Neural progenitor cell (in vitro differentiated cells): ENCODE data around the gene MTG2. TPM values are rescaled to one million over a fixed set of nuclear protein-coding genes. Genes with fewer than 3 reads are reported as not detected.

Source experiments
- DNase-seq: peaks from one replicate; pipeline ENCODE4 v3.0.0-alpha.2; 2016; ENCODE audit warnings: low spot score
- H2AFZ ChIP-seq: fragments of 200-600 bp; sonication (generic); replicated peaks from 2 replicates; pipeline ENCODE4 v1.6.1; 2016; ENCODE audit warnings: antibody characterized with exemption
- H3F3A ChIP-seq: fragments of 200-600 bp; sonication (generic); 2 replicates; pipeline ENCODE4 v1.6.1; 2016; ENCODE audit warnings: antibody characterized with exemption, low read depth
- H3K27ac ChIP-seq: fragments of 200-600 bp; sonication (generic); 2 replicates; pipeline ENCODE4 v1.5.1; 2016; ENCODE audit warnings: mild to moderate bottlenecking
- H3K27me3 ChIP-seq: fragments of 200-600 bp; sonication (generic); 2 replicates; pipeline ENCODE4 v1.6.1; 2016; ENCODE audit warnings: mild to moderate bottlenecking, moderate library complexity
- H3K36me3 ChIP-seq: fragments of 200-600 bp; sonication (generic); 2 replicates; pipeline ENCODE4 v1.5.1; 2016
- H3K4me1 ChIP-seq: fragments of 200-600 bp; sonication (generic); 2 replicates; pipeline ENCODE4 v1.6.1; 2016; ENCODE audit warnings: mixed run types
- H3K4me2 ChIP-seq: fragments of 200-600 bp; sonication (generic); 2 replicates; pipeline ENCODE4 v1.6.1; 2016
- H3K4me3 ChIP-seq: fragments of 200-600 bp; sonication (generic); 2 replicates; pipeline ENCODE4 v1.5.1; 2016
- H3K79me2 ChIP-seq: fragments of 200-600 bp; sonication (generic); 2 replicates; pipeline ENCODE4 v1.6.1; 2016; ENCODE audit warnings: low read depth
- H3K9ac ChIP-seq: fragments of 200-600 bp; sonication (generic); 2 replicates; pipeline ENCODE4 v1.6.1; 2016
- H3K9me3 ChIP-seq: fragments of 200-600 bp; sonication (generic); 2 replicates; pipeline ENCODE4 v1.5.1; 2016; ENCODE audit warnings: low read depth
- H4K20me1 ChIP-seq: fragments of 200-600 bp; sonication (generic); 2 replicates; pipeline ENCODE4 v1.6.1; 2016; ENCODE audit warnings: low read depth
- H3K27ac Mint-ChIP-seq: 3 replicates; pipeline ENCODE4 v1.8.0; 2021; ENCODE audit warnings: mixed read lengths
- H3K27me3 Mint-ChIP-seq: 2 replicates; pipeline ENCODE4 v1.8.0; 2022; ENCODE audit warnings: low read depth, mild to moderate bottlenecking, inconsistent platforms, moderate library complexity, mixed read lengths; ENCODE audit not compliant: insufficient read depth
- H3K36me3 Mint-ChIP-seq: 3 replicates; pipeline ENCODE4 v1.8.0; 2021; ENCODE audit warnings: mixed read lengths
- H3K4me1 Mint-ChIP-seq: 3 replicates; pipeline ENCODE4 v1.8.0; 2021; ENCODE audit warnings: mixed read lengths
- H3K4me3 Mint-ChIP-seq: 3 replicates; pipeline ENCODE4 v1.8.0; 2021; ENCODE audit warnings: mild to moderate bottlenecking, moderate library complexity, mixed read lengths
- H3K9me3 Mint-ChIP-seq: 3 replicates; pipeline ENCODE4 v1.8.0; 2020; ENCODE audit warnings: mixed read lengths
- CTCF ChIP-seq: fragments of 200-600 bp; sonication (generic); IDR thresholded peaks from 2 replicates; pipeline ENCODE4 v1.5.1; 2017; ENCODE audit warnings: antibody characterized with exemption, mild to moderate bottlenecking
- EZH2 ChIP-seq: fragments of 200-600 bp; sonication (generic); IDR thresholded peaks from 2 replicates; pipeline ENCODE4 v1.6.1; 2017; ENCODE audit warnings: antibody characterized with exemption, mild to moderate bottlenecking, moderate library complexity
- EZH2phosphoT487 ChIP-seq: fragments of 200-600 bp; sonication (generic); IDR thresholded peaks from 2 replicates; pipeline ENCODE4 v1.6.1; 2017; ENCODE audit warnings: antibody characterized with exemption
- total RNA-seq: library from RNA; depleted of rRNA; stranded (reverse); fragments of >200 nt; gene quantifications from 2 replicates; pipeline ENCODE4 v1.2.3, GENCODE V29; 2015; ENCODE audit warnings: low replicate concordance

The MTG2 gene
- total RNA-seq, 1 donor from 2014 or later: 16.2 TPM

GRCh38 chr20:62219992-62220665 is 37.3 kb downstream of the MTG2 start, which contains the start of gene HRH3:
TSS of gene HRH3 (minus strand) at chr20:62220278. CDS start at chr20:62219970, 308 bp downstream.
- Histone ChIP-seq H3K4me2 (peak within 1 kb of the TSS; percentile 94), H3F3A (peaks cover 22% of the 10 kb centered on the region), H3K27me3 (peaks cover 98% of the 10 kb centered on the region), H4K20me1 (peaks cover 39% of the 10 kb centered on the region), H3K9me3 (no peaks in the 10 kb centered on the region), H3K27ac (no peak within 1 kb of the TSS), H3K9ac (no peak within 1 kb of the TSS), H3K4me1 (peaks cover 25% of the 10 kb centered on the region), H3K36me3 (no peaks in the 10 kb centered on the region), H3K4me3 (peak within 1 kb of the TSS; percentile 53), H3K79me2 (no peaks in the 10 kb centered on the region), H2AFZ (no peak within 1 kb of the TSS)
- Mint-ChIP-seq H3K4me1 (peaks cover 11% of the 10 kb centered on the region), H3K27me3 (peaks cover 41% of the 10 kb centered on the region), H3K4me3 (peak within 1 kb of the TSS; percentile 77), H3K36me3 (no peaks in the 10 kb centered on the region), H3K27ac (no peak within 1 kb of the TSS), H3K9me3 (no peaks in the 10 kb centered on the region)
- peak; percentile 95 for DNase-seq
- TF ChIP-seq EZH2phosphoT487 (no peak), CTCF (no peak), EZH2 (no peak)

- Mint-ChIP-seq H3K4me1 (peaks cover 11% of the 10 kb centered on the region), H3K9me3 (no peaks in the 10 kb centered on the region), H3K27me3 (peaks cover 36% of the 10 kb centered on the region), H3K27ac (no peak overlapping the region), H3K36me3 (no peaks in the 10 kb centered on the region), H3K4me3 (peak overlapping the region; percentile 70)
- Histone ChIP-seq H3F3A (peaks cover 22% of the 10 kb centered on the region), H3K4me3 (peak overlapping the region; percentile 29), H4K20me1 (peaks cover 39% of the 10 kb centered on the region), H3K36me3 (no peaks in the 10 kb centered on the region), H3K9me3 (no peaks in the 10 kb centered on the region), H3K4me1 (peaks cover 25% of the 10 kb centered on the region), H3K4me2 (peak overlapping the region; percentile 74), H3K9ac (no peak overlapping the region), H3K27me3 (peaks cover 97% of the 10 kb centered on the region), H3K27ac (no peak overlapping the region), H3K79me2 (no peaks in the 10 kb centered on the region), H2AFZ (no peak overlapping the region)
- peak; percentile 75 for DNase-seq
- no peak for TF ChIP-seq CTCF
- peak; percentile 72 for TF ChIP-seq EZH2
- peak; percentile 39 for TF ChIP-seq EZH2phosphoT487
Measured at GRCh38 chr20:62220666-62221568, 38.1 kb downstream of the MTG2 start.

- H3K27me3 ChIP-seq: peaks cover 88% of the 10 kb centered on the region
- no peak overlapping the region for H3K4me3 Mint-ChIP-seq
- TF ChIP-seq EZH2phosphoT487: no peak
- no peak for TF ChIP-seq EZH2
- TF ChIP-seq CTCF: no peak
- H3K79me2 ChIP-seq: no peaks in the 10 kb centered on the region
- no peak overlapping the region for H3K27ac Mint-ChIP-seq
- H3K4me3 ChIP-seq: no peak overlapping the region
- H3F3A ChIP-seq: peaks cover 22% of the 10 kb centered on the region
- H3K4me1 Mint-ChIP-seq: peaks cover 13% of the 10 kb centered on the region
- no peak for DNase-seq
- peaks cover 37% of the 10 kb centered on the region for H4K20me1 ChIP-seq
- no peak overlapping the region for H3K27ac ChIP-seq
- no peak overlapping the region for H3K9ac ChIP-seq
- H3K36me3 ChIP-seq: no peaks in the 10 kb centered on the region
- H3K27me3 Mint-ChIP-seq: peaks cover 34% of the 10 kb centered on the region
- no peak overlapping the region for H2AFZ ChIP-seq
- no peaks in the 10 kb centered on the region for H3K9me3 ChIP-seq
- peaks cover 25% of the 10 kb centered on the region for H3K4me1 ChIP-seq
- H3K36me3 Mint-ChIP-seq: no peaks in the 10 kb centered on the region
- H3K9me3 Mint-ChIP-seq: no peaks in the 10 kb centered on the region
- no peak overlapping the region for H3K4me2 ChIP-seq
Measured at GRCh38 chr20:62222266-62222850, 39.5 kb downstream of the MTG2 start.
